Bronchial epithelial cell (primary cell): ENCODE results near the gene SLC6A3. TPM values are rescaled to one million over a fixed set of nuclear protein-coding genes. Genes with fewer than 3 reads are reported as not detected.

Experiments
- DNase-seq: peaks from one replicate; pipeline ENCODE4 v3.0.0-alpha.2; 2010; ENCODE audit warnings: low read depth
- FAIRE-seq: peaks from 2 replicates; lab custom pipeline; 2011; peaks lifted over from hg19 to GRCh38; lab: Jason Lieb, UNC
- H3K27me3 ChIP-seq: 2 replicates; pipeline ENCODE4 v1.5.1; 2011; ENCODE audit warnings: low read length; ENCODE audit not compliant: control insufficient read depth, insufficient read depth
- H3K36me3 ChIP-seq: 2 replicates; pipeline ENCODE4 v1.5.1; 2011; ENCODE audit warnings: low read length; ENCODE audit not compliant: control insufficient read depth, insufficient read depth
- H3K4me3 ChIP-seq: 2 replicates; pipeline ENCODE4 v1.5.1; 2011; ENCODE audit warnings: mild to moderate bottlenecking, low read depth, low read length, control low read depth
- total RNA-seq: library from RNA; depleted of rRNA; stranded (reverse); fragments of >200 nt; gene quantifications from 2 replicates; pipeline ENCODE4 v1.2.1, GENCODE V29; 2014
- TF ChIP-seq, protein P1 (sequence below): IDR thresholded peaks from 2 replicates; pipeline ENCODE4 v1.5.1; 2011; ENCODE audit warnings: mild to moderate bottlenecking, moderate library complexity, low read length, control low read depth, inconsistent platforms; ENCODE audit not compliant: insufficient read depth, severe bottlenecking

Gene SLC6A3
- total RNA-seq, 1 donor from 2014 or later, result not detected

DNA sequence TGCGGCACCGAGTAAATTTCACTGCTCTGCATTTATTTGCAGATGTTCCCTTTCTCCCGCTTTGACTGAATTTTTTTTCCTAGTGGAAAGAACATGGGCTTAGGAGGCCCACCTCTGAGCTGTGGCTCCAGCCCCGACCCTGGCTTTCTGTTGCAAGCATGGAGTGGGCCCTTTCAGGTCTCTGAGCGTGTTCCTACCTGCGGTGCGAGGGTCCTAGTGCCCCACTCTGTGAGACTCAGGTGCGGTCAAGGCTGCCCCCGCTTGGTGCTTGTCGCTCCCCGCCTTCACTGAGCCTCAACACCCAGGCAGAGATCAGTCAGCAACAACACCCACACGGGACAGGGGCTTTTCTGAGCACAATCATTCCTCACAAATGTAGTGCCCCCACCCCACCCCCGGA is 32.0 kb downstream of the SLC6A3 start:
- Histone ChIP-seq H3K4me3 (no peak overlapping the region), H3K27me3 (no peaks in the 10 kb centered on the region), H3K36me3 (no peaks in the 10 kb centered on the region)
- FAIRE-seq, result no peak
- no peak for DNase-seq
- TF ChIP-seq, protein P1, sequence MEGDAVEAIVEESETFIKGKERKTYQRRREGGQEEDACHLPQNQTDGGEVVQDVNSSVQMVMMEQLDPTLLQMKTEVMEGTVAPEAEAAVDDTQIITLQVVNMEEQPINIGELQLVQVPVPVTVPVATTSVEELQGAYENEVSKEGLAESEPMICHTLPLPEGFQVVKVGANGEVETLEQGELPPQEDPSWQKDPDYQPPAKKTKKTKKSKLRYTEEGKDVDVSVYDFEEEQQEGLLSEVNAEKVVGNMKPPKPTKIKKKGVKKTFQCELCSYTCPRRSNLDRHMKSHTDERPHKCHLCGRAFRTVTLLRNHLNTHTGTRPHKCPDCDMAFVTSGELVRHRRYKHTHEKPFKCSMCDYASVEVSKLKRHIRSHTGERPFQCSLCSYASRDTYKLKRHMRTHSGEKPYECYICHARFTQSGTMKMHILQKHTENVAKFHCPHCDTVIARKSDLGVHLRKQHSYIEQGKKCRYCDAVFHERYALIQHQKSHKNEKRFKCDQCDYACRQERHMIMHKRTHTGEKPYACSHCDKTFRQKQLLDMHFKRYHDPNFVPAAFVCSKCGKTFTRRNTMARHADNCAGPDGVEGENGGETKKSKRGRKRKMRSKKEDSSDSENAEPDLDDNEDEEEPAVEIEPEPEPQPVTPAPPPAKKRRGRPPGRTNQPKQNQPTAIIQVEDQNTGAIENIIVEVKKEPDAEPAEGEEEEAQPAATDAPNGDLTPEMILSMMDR, result no peak

DNA sequence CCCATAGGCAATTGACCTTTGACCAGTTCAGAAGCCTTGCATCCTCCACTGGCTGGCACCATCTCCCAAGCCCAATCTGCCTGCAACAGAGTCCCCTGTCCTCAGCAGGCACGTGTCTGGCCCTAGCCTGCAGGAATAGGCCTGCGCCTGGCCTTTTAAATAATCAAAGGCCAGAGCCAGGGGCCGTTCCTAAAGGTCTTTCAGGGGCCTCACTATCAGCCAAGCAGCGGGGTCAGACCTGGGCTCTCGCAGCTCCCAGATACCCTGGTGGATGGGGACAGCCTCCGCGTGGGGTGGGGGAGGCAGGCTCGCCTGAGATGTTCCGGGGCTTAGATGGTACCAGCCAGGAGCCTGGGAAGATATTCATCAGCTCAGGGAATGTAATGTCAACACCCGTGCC is 32.6 kb downstream of the SLC6A3 start:
- Histone ChIP-seq H3K4me3 (no peak overlapping the region), H3K36me3 (no peaks in the 10 kb centered on the region), H3K27me3 (no peaks in the 10 kb centered on the region)
- TF ChIP-seq, protein P1, result no peak
- FAIRE-seq (no peak), DNase-seq (no peak)

DNA sequence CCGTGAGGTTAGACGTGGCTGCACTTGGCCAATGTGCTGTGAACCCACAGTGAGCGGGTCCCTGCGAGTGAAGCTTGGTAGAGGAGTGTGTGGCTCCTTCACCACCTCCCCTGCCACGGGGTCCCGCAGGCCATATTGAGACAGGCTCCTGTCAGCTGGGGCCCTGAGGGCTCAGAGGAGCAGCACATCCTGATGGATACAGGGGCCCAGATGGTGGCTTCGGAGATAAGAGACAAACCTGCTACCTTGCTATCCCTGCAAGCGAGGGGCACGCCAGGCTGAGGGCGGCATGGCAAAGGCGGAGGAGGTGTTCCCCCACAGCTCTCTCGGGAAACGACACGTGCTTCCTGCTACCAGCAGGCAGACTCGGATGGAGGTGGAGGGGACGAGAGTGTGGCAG is 33.1 kb downstream of the SLC6A3 start:
- Histone ChIP-seq H3K4me3 (no peak overlapping the region), H3K27me3 (no peaks in the 10 kb centered on the region), H3K36me3 (no peaks in the 10 kb centered on the region)
- DNase-seq (no peak), FAIRE-seq (no peak)
- TF ChIP-seq, protein P1, result no peak

DNA sequence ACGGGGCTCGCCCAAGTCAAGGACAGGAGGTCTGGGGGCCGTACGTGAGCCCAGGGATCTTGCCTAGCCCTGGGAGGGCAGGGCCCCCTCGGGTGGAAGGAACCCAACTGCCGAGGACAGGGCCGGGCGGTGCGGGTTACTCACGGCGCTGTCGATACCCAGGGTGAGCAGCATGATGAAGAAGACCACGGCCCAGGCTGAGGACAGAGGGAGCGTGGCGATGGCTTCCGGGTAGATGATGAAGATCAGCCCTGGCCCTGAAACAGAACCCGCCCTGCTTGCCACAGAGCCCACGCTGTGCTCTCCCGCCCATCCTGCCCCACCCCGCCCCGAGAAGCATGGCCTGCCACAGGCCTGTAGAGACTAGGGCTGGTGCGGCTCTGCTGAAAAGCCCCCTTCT is 34.1 kb downstream of the SLC6A3 start:
- DNase-seq (no peak), FAIRE-seq (no peak)
- TF ChIP-seq, protein P1, result no peak
- Histone ChIP-seq H3K36me3 (no peaks in the 10 kb centered on the region), H3K4me3 (no peak overlapping the region), H3K27me3 (no peaks in the 10 kb centered on the region)

DNA sequence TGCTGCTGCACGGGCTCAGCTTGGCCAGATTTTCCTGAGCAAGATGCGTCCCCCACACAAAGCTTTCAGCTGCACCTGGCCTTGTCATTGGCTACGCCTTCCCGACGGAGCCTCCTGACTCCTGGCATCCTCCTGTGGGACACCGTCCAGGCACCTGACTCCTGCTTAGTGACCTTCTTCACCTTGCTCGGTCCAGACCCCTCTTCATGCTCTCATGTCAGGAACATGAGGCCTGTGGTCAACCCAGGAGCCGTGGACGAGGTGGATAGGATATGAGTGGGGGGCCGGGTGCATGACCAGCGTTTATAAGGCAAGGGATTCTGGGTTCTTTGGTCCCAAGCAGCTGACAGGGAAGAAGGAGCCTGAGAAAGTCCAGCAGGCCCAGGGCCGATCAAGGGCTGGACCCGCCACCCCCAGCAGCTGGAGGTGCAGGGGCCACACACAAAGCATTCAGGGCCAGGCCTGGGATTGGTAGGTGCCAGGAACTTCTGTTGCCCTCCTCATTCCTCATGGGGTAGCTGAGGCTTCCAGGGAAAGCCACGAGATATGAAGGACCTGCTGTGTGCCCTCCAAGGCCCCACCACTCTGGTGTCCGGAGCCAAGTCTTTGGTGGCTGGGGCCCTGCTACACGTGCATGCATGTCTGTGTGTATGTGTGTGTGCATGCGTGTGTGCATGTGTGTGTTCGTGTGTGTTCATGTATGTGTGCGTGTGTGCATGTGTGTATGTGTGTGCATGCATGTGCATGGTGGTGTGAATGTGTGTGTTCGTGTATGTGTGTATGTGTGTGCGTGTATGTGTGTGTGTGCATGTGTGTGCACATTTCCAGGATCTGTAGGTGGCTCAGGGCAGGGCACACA is 34.9 kb downstream of the SLC6A3 start:
- peak; percentile 88 for FAIRE-seq
- TF ChIP-seq, protein P1, result no peak

More for the DNA sequence above, 34.9 kb downstream of the SLC6A3 start:
- Histone ChIP-seq H3K36me3 (no peaks in the 10 kb centered on the region), H3K4me3 (no peak overlapping the region), H3K27me3 (no peaks in the 10 kb centered on the region)
- no peak for DNase-seq
